Left colon (tissue), 2 donors: Measurements from ENCODE around the gene CFAP46. TPM values are rescaled to one million over a fixed set of nuclear protein-coding genes. Genes with fewer than 3 reads are reported as not detected.
"Not testable (repeated sequence)": the region's sequence is repeated elsewhere in the genome, so short reads cannot be mapped to it uniquely, and the experiment has no call there.

ENCODE experiments used
- ATAC-seq: fragments of 200-7000 bp; cut with Tn5 transposase; one replicate; pipeline ENCODE4 v1.9.1; 2020; ENCODE audit warnings: mild to moderate bottlenecking, moderate library complexity
- DNase-seq, 2 donors: peaks; one replicate each; pipeline ENCODE4 v3.0.0-alpha.2; 2020
- intact Hi-C, 2 donors: fragments of 100-400 bp; cut with DNase I in 1 of 2; cut with micrococcal nuclease in 1 of 2; formaldehyde crosslinking; loops; one replicate each; pipeline versions ENCODE4 v1.11.2 to v1.14.0; 2022; cut with DNase I, micrococcal nuclease
- total RNA-seq, 2 donors: library from RNA; stranded (reverse); fragmentation: NEBNext Ultra II Directional; extraction: Animal tissue kit (Norgen Biotek cat#: 25700); gene quantifications; one replicate each; pipeline ENCODE4 v1.2.1, GENCODE V29; 2021
- donor health status: DM: no; HTN: no; CAD: no.
- donor health status: DM: yes; HTN: yes; CAD: no.

The CFAP46 gene
- total RNA-seq, 2 donors from 2014 or later = 0.37 TPM; not detected in 1

GRCh38 chr10:132965411-132966057, 23.2 kb upstream of the CFAP46 start:
- DNase-seq = peak in 1 of 2 donors; percentile 23

GRCh38 chr10:132964707-132965410, 22.5 kb upstream of the CFAP46 start:
- intact Hi-C loops = not testable (repeated sequence)
- ATAC-seq = peak; percentile 21
- peak in 1 of 2 donors; percentile 26 for DNase-seq

More at GRCh38 chr10:132965411-132966057, 23.2 kb upstream of the CFAP46 start:
- no peak for ATAC-seq
- intact Hi-C loops = no loop called here

GRCh38 chr10:132964231-132964630, 21.9 kb upstream of the CFAP46 start:
- intact Hi-C loops = no loop called here
- no peak for DNase-seq
- no peak for ATAC-seq

GRCh38 chr10:132963430-132963960, 21.1 kb upstream of the CFAP46 start:
- ATAC-seq = no peak
- intact Hi-C loops = no loop called here
- DNase-seq = no peak

GRCh38 chr10:132962623-132963429, 20.5 kb upstream of the CFAP46 start:
- peak; percentile 21 for ATAC-seq
- intact Hi-C loops = no loop called here
- no peak for DNase-seq

GRCh38 chr10:132961787-132962622, 19.6 kb upstream of the CFAP46 start:
- intact Hi-C loops = no loop called here
- ATAC-seq (peak; percentile 91), DNase-seq (peak; percentile 82 to 87)

- intact Hi-C loops = no loop called here
- ATAC-seq (no peak), DNase-seq (no peak)
These were observed 19.0 kb upstream of the CFAP46 start for GRCh38 chr10:132961420-132961786.

- DNase-seq = peak in 1 of 2 donors; percentile 23
- intact Hi-C loops = no loop called here
- no peak for ATAC-seq
These were observed 18.5 kb upstream of the CFAP46 start for GRCh38 chr10:132960631-132961419.

- ATAC-seq = no peak
- peak in 1 of 2 donors; percentile 19 for DNase-seq
These were observed 17.7 kb upstream of the CFAP46 start for GRCh38 chr10:132960071-132960472.

GRCh38 chr10:132959559-132959961, 17.2 kb upstream of the CFAP46 start:
- intact Hi-C loops = no loop called here
- ATAC-seq = no peak
- DNase-seq = no peak

More at GRCh38 chr10:132960071-132960472, 17.7 kb upstream of the CFAP46 start:
- intact Hi-C loops = no loop called here

GRCh38 chr10:132958883-132959558, 16.7 kb upstream of the CFAP46 start:
- ATAC-seq = no peak
- DNase-seq = peak in 1 of 2 donors; percentile 22
- intact Hi-C loops = no loop called here

GRCh38 chr10:132957981-132958882, 15.9 kb upstream of the CFAP46 start:
- no peak for DNase-seq
- no peak for ATAC-seq
- intact Hi-C loops = no loop called here

GRCh38 chr10:132957131-132957530, 14.8 kb upstream of the CFAP46 start:
- intact Hi-C loops = no loop called here
- ATAC-seq = no peak

GRCh38 chr10:132956259-132956658, 13.9 kb upstream of the CFAP46 start:
- intact Hi-C loops, ATAC-seq, DNase-seq: not testable (repeated sequence)

More at GRCh38 chr10:132957131-132957530, 14.8 kb upstream of the CFAP46 start:
- DNase-seq = no peak

GRCh38 chr10:132955479-132955878, 13.1 kb upstream of the CFAP46 start:
- DNase-seq (no peak), ATAC-seq (no peak)
- intact Hi-C loops = no loop called here

- no peak for DNase-seq
- ATAC-seq = no peak
- intact Hi-C loops = no loop called here
These were observed 11.1 kb upstream of the CFAP46 start for GRCh38 chr10:132953428-132953827.
